ENCODE results near the gene SPTB.

DNA sequence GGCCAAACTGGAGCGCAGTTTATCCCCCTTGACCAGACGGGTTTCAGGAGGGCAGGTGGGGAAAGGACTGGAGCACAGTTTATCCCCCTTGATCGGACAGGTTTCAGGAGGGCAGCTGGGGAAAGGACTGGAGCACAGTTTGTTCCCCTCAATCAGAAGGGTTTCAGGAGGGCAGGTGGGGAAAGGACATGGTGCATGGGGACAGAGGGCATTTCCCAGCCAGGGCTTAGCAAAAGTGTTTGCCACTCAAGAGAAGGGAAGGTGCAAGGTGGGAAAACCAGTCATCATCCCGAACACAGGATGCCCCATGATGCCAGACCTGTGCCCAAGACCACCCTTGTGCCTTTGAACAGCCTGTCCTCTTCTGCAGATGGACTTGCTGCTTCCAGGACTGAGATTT lies 54.7 kb downstream of the SPTB start:
- TF ChIP-seq, protein P1, sequence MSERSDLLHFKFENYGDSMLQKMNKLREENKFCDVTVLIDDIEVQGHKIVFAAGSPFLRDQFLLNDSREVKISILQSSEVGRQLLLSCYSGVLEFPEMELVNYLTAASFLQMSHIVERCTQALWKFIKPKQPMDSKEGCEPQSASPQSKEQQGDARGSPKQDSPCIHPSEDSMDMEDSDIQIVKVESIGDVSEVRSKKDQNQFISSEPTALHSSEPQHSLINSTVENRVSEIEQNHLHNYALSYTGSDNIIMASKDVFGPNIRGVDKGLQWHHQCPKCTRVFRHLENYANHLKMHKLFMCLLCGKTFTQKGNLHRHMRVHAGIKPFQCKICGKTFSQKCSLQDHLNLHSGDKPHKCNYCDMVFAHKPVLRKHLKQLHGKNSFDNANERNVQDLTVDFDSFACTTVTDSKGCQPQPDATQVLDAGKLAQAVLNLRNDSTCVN (tag by site-specific recombination; optimal IDR thresholded peaks at IDR 0.05): no peak
- TF ChIP-seq ZBTB21 (tag by site-specific recombination; IDR thresholded peaks at IDR 0.05): no peak
- no peak for TF ChIP-seq ZNF175 (tag by site-specific recombination; IDR thresholded peaks at IDR 0.05)
- TF ChIP-seq, protein P2, sequence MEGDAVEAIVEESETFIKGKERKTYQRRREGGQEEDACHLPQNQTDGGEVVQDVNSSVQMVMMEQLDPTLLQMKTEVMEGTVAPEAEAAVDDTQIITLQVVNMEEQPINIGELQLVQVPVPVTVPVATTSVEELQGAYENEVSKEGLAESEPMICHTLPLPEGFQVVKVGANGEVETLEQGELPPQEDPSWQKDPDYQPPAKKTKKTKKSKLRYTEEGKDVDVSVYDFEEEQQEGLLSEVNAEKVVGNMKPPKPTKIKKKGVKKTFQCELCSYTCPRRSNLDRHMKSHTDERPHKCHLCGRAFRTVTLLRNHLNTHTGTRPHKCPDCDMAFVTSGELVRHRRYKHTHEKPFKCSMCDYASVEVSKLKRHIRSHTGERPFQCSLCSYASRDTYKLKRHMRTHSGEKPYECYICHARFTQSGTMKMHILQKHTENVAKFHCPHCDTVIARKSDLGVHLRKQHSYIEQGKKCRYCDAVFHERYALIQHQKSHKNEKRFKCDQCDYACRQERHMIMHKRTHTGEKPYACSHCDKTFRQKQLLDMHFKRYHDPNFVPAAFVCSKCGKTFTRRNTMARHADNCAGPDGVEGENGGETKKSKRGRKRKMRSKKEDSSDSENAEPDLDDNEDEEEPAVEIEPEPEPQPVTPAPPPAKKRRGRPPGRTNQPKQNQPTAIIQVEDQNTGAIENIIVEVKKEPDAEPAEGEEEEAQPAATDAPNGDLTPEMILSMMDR (tag by site-specific recombination; IDR thresholded peaks at IDR 0.05): no peak
- TF ChIP-seq ZNF571 (tag by site-specific recombination; IDR thresholded peaks at IDR 0.05): no peak
- no peak for TF ChIP-seq ZNF121 (tag by site-specific recombination; IDR thresholded peaks at IDR 0.05)
- TF ChIP-seq ZNF785 (tag by site-specific recombination; IDR thresholded peaks at IDR 0.05): no peak
- no peak for TF ChIP-seq ZNF747 (tag by site-specific recombination; IDR thresholded peaks at IDR 0.05)
- no peak for TF ChIP-seq YY1 (tag by site-specific recombination; IDR thresholded peaks at IDR 0.05)
- TF ChIP-seq ZNF211 (tag by site-specific recombination; IDR thresholded peaks at IDR 0.05; ENCODE audit: low read depth): no peak
- TF ChIP-seq ZNF416 (tag by site-specific recombination; IDR thresholded peaks at IDR 0.05): no peak
- TF ChIP-seq ZBTB7A (tag by site-specific recombination; IDR thresholded peaks at IDR 0.05; ENCODE audit: low read depth): no peak
- no peak for TF ChIP-seq ZSCAN30 (tag by site-specific recombination; IDR thresholded peaks at IDR 0.05)
- TF ChIP-seq, protein P3, sequence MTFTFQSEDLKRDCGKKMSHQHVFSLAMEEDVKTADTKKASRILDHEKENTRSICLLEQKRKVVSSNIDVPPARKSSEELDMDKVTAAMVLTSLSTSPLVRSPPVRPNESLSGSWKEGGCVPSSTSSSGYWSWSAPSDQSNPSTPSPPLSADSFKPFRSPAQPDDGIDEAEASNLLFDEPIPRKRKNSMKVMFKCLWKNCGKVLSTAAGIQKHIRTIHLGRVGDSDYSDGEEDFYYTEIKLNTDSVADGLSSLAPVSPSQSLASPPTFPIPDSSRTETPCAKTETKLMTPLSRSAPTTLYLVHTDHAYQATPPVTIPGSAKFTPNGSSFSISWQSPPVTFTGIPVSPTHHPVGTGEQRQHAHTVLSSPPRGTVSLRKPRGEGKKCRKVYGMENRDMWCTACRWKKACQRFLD (tag by site-specific recombination; IDR thresholded peaks at IDR 0.05): no peak

Measured in HEK293 (cell line).